Tibial artery (tissue), 4 donors: ENCODE measurements around the gene CTNNA3.

ENCODE experiments used
- DNase-seq, 2 donors: peaks; one replicate each; pipeline ENCODE4 v3.0.0-alpha.2; 2019
- H3K27ac ChIP-seq, 2 donors: fragments of 200-600 bp; sonication (generic) in 1 of 2; 1 replicate in 1 of 2; 2 replicates in 1 of 2; pipeline ENCODE4 v1.5.1; 2018 to 2019; ENCODE audit warnings: mild to moderate bottlenecking in 1 of 2
- H3K27me3 ChIP-seq, 2 donors: fragments of 200-600 bp; sonication (generic) in 1 of 2; one replicate each; pipeline versions ENCODE4 v1.5.1 to v1.6.0; 2016 to 2019
- H3K36me3 ChIP-seq, 3 donors: fragments of 200-600 bp; sonication (generic) in 2 of 3; one replicate each; pipeline ENCODE4 v1.5.1; 2016 to 2019; ENCODE audit warnings: mild to moderate bottlenecking in 2 of 3
- H3K4me1 ChIP-seq, 4 donors: fragments of 200-600 bp; sonication (generic) in 2 of 4; 1 replicate in 3 of 4; 2 replicates in 1 of 4; pipeline ENCODE4 v1.5.1; 2016 to 2019
- H3K4me3 ChIP-seq, 2 donors: fragments of 200-600 bp; sonication (generic) in 1 of 2; 1 replicate in 1 of 2; 2 replicates in 1 of 2; pipeline ENCODE4 v1.5.1; 2018 to 2019; ENCODE audit warnings: mild to moderate bottlenecking in 2 of 2
- H3K9me3 ChIP-seq, 3 donors: fragments of 200-600 bp; sonication (generic) in 1 of 3; one replicate each; pipeline ENCODE4 v1.5.1; 2016 to 2019
- intact Hi-C: fragments of 100-400 bp; cut with DNase I; formaldehyde crosslinking; loops from one replicate; pipeline ENCODE4 v1.15.0; 2023; ENCODE audit warnings: low total_unique reads
- TF ChIP-seq, protein P1 (sequence below), 2 experiments: fragments of 200-600 bp in 1 of 2; fragments of 450-650 bp in 1 of 2; IDR thresholded peaks; one replicate each; pipeline ENCODE4 v1.5.1; 2017 to 2019; ENCODE audit warnings: antibody characterized with exemption in 2 of 2, mild to moderate bottlenecking in 1 of 2, moderate library complexity in 1 of 2

CTNNA3 gene

GRCh38 chr10:67492317-67493019, 203.5 kb downstream of the CTNNA3 start:
- TF ChIP-seq, protein P1, sequence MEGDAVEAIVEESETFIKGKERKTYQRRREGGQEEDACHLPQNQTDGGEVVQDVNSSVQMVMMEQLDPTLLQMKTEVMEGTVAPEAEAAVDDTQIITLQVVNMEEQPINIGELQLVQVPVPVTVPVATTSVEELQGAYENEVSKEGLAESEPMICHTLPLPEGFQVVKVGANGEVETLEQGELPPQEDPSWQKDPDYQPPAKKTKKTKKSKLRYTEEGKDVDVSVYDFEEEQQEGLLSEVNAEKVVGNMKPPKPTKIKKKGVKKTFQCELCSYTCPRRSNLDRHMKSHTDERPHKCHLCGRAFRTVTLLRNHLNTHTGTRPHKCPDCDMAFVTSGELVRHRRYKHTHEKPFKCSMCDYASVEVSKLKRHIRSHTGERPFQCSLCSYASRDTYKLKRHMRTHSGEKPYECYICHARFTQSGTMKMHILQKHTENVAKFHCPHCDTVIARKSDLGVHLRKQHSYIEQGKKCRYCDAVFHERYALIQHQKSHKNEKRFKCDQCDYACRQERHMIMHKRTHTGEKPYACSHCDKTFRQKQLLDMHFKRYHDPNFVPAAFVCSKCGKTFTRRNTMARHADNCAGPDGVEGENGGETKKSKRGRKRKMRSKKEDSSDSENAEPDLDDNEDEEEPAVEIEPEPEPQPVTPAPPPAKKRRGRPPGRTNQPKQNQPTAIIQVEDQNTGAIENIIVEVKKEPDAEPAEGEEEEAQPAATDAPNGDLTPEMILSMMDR (IDR thresholded peaks at IDR 0.05) = no peak
- no peak overlapping the region for H3K27ac ChIP-seq

GRCh38 chr10:67487906-67488619, 207.9 kb downstream of the CTNNA3 start:
- no peak overlapping the region for H3K27ac ChIP-seq
- TF ChIP-seq, protein P1 (IDR thresholded peaks at IDR 0.05) = no peak
- no peaks in the 10 kb centered on the region for H3K27me3 ChIP-seq
- no peak overlapping the region for H3K4me3 ChIP-seq
- DNase-seq = no peak
- intact Hi-C loops = no loop called here
- H3K9me3 ChIP-seq = peaks cover 0 to 6% (median 4%) of the 10 kb centered on the region in 3 donors
- no peaks in the 10 kb centered on the region for H3K36me3 ChIP-seq
- H3K4me1 ChIP-seq = peaks cover 0 to 7% (median 2%) of the 10 kb centered on the region in 4 donors

More at GRCh38 chr10:67492317-67493019, 203.5 kb downstream of the CTNNA3 start:
- H3K4me3 ChIP-seq = no peak overlapping the region
- H3K9me3 ChIP-seq = no peaks in the 10 kb centered on the region
- H3K36me3 ChIP-seq = no peaks in the 10 kb centered on the region
- peaks cover 0 to 7% (median 2%) of the 10 kb centered on the region in 4 donors for H3K4me1 ChIP-seq
- intact Hi-C loops = no loop called here
- no peak for DNase-seq
- no peaks in the 10 kb centered on the region for H3K27me3 ChIP-seq

GRCh38 chr10:67487199-67487598, 208.8 kb downstream of the CTNNA3 start:
- no peak overlapping the region for H3K27ac ChIP-seq

GRCh38 chr10:67477868-67478267, 218.1 kb downstream of the CTNNA3 start:
- TF ChIP-seq, protein P1 (IDR thresholded peaks at IDR 0.05) = no peak
- DNase-seq = no peak
- Histone ChIP-seq H3K9me3 (peaks cover 0 to 19% (median 6%) of the 10 kb centered on the region in 3 donors), H3K4me1 (no peaks in the 10 kb centered on the region), H3K36me3 (no peaks in the 10 kb centered on the region), H3K27me3 (no peaks in the 10 kb centered on the region), H3K27ac (no peak overlapping the region), H3K4me3 (no peak overlapping the region)
- intact Hi-C loops = no loop called here

More at GRCh38 chr10:67487199-67487598, 208.8 kb downstream of the CTNNA3 start:
- Histone ChIP-seq H3K27me3 (no peaks in the 10 kb centered on the region), H3K4me1 (peaks cover 0 to 4% (median 2%) of the 10 kb centered on the region in 4 donors), H3K9me3 (peaks cover 0 to 6% (median 4%) of the 10 kb centered on the region in 3 donors), H3K4me3 (no peak overlapping the region), H3K36me3 (no peaks in the 10 kb centered on the region)
- DNase-seq = no peak
- TF ChIP-seq, protein P1 (IDR thresholded peaks at IDR 0.05) = no peak
- intact Hi-C loops = no loop called here

- H3K27me3 ChIP-seq = no peaks in the 10 kb centered on the region
- intact Hi-C loops = no loop called here
- no peak overlapping the region for H3K4me3 ChIP-seq
- no peak for DNase-seq
- peaks cover 0 to 19% (median 6%) of the 10 kb centered on the region in 3 donors for H3K9me3 ChIP-seq
- TF ChIP-seq, protein P1 (IDR thresholded peaks at IDR 0.05) = no peak
- no peak overlapping the region for H3K27ac ChIP-seq
- no peaks in the 10 kb centered on the region for H3K4me1 ChIP-seq
- H3K36me3 ChIP-seq = no peaks in the 10 kb centered on the region
Measured at GRCh38 chr10:67476201-67476600, 219.8 kb downstream of the CTNNA3 start.
